CD4-positive, alpha-beta T cell treated with Interleukin-4 for 4 hours (primary cell): ENCODE data around the gene LMF1.
"Not testable (repeated sequence)": the region's sequence is repeated elsewhere in the genome, so short reads cannot be mapped to it uniquely, and the experiment has no call there.

Source experiments
- DNase-seq: peaks from one replicate; pipeline ENCODE4 v3.0.0-alpha.2; 2020

LMF1 gene

DNA sequence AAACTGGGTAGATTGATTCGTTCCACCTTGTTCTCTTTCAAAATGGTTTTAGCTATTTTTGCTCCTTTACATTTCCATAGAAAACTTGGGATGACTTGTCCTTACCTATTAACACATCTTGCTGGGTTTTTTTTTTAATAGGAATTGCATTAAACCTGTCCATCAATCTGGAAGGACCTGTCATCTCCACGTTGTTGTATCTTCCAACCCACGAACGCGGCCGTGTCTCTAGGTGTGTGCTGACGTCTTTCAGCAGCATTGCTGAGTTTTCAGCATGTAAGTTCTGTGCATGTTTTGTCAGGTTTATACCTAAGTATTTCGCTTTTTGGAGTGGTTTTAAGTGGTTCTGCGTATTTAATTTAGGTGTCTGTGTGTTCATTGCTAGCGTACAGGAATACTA lies 109.9 kb downstream of the LMF1 start:
- no peak for DNase-seq

DNA sequence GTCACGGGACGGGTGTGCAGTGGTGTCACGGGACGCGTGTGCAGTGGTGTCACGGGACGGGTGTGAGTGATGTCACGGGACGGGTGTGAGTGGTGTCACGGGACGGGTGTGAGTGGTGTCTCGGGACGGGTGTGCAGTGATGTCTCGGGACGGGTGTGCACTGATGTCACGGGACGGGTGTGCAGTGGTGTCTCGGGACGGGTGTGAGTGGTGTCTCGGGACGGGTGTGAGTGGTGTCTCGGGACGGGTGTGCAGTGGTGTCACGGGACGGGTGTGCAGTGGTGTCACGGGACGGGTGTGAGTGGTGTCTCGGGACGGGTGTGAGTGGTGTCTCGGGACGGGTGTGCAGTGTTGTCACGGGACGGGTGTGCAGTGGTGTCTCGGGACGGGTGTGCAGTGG lies 111.8 kb downstream of the LMF1 start:
- not testable (repeated sequence) for DNase-seq

DNA sequence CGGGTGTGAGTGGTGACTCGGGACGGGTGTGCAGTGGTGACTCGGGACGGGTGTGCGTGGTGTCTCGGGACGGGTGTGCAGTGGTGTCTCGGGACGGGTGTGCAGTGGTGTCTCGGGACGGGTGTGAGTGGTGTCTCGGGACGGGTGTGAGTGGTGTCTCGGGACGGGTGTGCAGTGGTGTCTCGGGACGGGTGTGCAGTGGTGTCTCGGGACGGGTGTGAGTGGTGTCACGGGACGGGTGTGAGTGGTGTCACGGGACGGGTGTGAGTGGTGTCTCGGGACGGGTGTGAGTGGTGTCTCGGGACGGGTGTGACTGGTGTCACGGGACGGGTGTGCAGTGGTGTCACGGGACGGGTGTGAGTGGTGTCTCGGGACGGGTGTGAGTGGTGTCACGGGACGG lies 112.3 kb downstream of the LMF1 start:
- DNase-seq: not testable (repeated sequence)

DNA sequence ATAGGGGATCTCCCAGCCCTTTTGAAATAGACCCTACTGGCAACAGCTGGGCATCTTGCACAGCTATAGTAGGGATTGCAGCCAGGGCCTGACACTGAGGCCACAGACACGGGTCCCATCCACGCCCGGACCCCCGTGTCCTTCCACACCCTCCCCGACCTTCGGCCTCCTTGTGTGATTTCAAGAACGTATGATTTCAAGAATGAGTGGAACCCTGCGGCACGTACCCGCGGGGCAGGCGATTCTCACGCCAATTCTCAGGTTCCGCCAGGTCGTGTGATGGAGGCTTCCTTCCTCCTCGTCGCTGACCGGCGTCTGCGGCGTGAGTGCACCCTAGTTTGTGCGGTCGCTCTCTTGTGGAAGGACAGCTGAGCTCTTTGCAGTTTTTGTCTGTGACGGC lies 114.0 kb downstream of the LMF1 start:
- no peak for DNase-seq

DNA sequence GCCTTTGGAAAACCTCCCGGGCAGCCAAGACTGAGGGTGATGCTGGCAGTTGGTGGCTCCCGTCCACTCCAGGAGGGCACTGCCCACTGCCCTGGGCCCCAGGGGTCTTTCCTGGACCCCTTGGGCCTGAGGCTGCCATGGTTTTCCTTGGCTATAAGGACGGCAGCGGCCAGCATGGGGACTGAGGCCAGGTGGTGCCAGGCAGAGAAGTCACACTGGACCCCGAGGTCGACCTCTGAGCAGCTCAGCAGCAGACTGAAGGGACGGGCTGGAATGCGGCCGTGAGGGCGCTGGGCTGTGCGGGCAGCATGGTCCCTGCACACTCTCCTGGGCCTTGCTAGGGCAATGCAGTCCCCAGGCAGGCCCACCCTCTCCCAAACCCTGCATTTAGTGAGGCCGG lies 114.7 kb downstream of the LMF1 start:
- DNase-seq: no peak

DNA sequence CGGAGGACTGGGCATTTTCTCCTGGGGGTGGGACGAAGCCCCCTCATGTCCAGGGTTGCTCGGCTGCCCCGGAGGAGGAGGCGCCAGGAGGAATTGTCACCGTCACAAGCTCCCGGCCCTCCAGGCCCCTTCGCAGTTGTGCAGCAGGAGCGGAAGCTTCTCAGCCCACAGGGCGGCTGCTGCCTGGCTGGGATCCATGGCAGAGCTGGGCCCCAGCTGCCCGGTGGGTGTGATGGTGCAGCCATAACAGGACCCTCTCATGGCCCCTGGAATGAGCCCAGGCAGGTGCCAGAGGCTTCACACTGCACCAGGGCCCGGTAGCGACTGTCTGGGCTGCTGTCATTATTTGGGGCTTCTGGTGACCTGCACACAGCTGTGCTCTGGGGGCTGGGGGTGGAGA lies 115.3 kb downstream of the LMF1 start:
- DNase-seq: no peak

DNA sequence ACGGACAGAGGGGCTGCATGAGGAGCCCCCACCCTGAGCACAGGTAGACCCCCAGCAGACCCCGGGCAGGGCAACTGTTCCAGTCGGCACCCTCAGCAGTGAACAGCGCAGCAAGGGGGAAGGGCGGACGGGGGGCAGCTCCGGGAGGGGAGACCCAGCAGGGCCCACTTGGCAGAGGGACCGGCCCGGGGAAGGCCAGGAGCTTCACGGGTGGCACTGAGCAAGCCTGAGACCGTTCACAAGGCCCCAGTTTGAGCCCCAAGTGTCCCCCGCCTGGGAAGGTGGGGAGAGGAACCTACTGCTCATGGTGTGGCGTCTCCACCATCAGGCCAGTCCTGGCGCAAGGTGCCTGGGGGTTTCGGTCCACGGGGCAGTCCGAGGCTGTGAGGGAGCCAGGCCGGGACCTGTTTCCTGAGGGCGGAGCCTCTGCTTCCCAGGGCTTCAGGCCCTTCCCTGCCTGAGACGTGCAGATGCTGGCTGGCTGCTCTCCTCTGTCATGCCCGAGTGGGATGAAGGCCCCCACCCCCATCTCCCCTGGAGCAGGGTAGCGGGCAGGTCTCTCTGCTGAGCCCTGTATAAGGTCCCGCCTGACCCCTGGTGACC lies 115.9 kb downstream of the LMF1 start:
- DNase-seq: no peak

DNA sequence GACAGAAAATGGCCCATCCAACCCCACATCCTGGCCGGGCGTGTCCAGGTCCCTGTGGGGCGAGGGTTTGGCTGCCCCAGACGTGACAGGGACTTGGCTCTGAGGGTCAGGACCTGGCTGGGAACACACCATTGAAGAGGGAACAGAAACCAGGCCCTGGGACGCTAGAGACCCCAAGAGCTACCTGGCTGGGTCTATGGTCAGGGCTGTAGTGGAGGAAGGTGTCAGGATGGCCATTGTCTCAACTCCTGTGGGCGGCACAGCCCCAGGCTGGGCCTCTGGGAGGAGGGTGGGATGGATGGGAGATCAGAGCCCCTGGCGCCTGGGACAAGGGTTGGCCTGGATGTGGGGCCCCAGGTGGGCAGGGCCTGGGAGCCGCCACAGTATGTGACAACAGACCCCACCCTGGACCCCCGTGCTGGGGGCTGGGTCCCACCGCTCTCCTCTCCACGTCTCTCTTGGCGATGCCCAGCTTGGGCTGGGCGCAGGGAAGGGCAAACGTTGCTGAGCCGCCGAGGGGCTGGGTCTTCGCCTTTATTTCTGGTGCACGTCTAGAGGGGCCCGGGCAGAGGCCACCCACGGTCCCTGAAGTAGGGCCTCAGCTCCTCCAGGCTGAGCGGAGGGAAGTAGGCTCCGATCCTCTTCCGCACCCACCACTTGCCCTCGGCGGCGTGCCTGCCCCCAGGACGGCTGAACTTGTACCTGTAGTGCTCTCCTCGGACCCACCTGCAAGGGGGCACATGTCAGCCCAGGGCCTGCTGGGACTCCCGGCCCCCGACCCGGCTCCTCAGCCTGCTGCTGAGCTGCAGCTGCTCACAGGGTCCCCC lies 116.6 kb downstream of the LMF1 start:
- DNase-seq: no peak

DNA sequence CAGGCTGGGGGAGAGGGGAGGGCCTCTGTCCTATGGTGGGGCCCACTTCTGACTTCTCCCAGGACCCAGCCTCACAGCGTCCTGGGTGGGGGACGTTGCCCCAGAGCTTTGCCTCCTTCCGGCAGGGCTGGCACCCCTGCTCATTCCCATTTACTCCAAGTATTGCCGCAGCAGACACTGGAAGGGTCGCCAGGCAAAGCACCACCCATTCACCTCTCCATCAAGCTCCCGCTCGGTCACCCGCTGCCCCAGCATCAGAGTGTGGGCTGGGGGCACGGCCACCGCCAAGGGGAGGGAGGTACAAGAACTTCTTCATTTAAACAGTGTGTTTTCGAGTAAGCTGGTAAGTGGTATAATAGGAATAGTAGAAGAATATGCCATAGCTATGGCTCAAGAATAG lies 117.5 kb downstream of the LMF1 start:
- no peak for DNase-seq

DNA sequence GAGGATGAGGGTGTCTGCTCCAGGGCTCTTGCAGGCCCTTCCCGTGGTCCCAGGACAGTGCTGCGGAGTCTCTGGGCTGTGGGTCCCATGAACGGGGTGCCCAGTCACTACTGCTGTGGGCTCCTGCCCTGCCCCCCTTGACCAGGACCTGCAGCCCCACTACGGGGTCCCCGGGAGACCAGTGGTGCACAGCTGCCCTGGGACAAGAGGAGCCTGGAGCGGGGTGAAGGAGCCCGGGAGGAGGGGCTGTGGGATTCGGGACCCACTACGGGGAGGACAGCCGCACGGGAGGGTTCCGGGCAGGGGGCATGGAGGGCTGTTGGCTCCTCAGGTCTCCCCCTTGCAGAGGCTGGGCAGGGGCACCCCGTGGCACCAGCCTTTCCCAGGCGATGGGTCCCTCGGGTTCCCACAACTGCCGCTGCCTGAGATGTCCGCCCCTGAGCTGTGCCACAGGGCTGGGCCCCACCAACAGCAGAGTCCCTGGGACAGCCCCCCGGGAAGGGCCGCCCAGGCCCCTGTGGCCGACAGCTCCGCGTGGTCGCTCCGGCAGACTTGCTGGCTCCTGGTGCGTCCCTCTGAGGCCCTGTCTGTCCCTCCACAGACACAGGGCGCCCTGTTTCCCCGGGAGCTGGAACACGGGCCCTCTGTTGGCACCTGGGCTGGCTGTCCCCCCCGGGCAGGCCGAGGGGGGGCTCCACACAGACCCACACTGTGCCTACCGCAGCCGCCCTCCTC lies 118.2 kb downstream of the LMF1 start:
- no peak for DNase-seq

DNA sequence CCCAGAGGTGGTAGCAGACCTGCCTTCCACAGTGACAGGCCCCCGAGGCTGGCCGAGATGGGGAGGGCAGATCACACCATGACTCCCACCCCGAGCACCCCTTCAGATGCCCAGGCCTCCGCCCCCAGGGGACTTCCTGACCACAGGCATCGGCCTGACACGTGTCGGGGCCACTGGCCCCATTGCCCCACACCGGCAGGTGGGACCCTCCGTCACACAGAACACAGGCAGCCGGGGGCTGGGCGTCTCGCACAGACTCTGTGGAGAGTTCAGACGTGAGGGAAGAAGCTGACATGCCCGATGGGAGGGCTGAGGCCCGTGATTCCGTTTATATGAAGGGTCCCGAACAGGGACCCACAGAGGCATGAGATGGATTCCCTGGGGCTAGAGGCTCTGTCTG lies 118.9 kb downstream of the LMF1 start:
- DNase-seq: no peak

DNA sequence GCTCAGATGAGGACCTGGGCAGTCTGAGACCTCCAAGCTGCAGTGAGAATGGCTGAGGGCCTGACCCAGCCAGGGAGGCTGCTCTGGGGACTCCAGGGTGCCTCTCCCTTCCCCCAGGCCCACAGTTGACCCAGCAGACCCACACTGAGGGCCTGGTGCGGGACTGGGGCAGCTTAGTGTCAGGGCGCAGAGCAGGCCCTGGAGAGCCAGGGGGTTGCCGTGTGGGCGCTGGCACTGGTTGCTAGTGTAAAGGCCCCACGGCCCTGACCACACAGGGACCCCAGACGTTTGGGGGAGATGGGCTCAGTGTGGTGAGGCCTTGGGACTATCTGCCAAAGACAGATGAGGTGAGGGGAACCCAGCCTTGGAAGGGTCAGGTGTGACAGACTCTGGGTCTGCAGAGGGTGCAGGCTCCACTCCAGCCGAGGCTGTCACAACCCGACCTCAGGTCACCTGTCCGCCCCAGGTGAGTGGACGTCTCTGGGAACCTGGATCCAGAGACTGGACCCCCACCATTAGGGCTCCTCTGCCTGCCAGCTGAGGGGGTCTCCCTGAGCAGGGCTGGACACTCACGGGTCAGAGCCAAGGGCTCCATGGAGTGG lies 119.5 kb downstream of the LMF1 start:
- DNase-seq: no peak

DNA sequence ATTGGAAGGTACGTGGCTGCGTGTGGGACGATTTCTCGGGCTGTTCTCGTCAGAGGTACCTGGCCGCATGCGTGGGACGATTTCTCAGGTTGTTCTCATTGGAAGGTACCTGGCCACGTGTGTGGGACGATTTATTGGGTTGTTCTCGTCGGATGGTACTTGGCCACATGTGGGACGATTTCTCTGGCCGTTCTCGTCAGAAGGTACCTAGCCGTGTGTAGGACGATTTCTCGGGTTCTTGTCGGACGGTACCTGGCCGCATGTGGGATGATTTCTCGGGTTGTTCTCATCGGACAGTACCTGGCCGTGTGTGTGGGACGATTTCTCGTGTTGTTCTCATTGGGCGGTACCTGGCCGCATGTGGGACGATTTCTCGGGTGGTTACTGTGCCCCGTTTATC lies 120.1 kb downstream of the LMF1 start:
- no peak for DNase-seq

DNA sequence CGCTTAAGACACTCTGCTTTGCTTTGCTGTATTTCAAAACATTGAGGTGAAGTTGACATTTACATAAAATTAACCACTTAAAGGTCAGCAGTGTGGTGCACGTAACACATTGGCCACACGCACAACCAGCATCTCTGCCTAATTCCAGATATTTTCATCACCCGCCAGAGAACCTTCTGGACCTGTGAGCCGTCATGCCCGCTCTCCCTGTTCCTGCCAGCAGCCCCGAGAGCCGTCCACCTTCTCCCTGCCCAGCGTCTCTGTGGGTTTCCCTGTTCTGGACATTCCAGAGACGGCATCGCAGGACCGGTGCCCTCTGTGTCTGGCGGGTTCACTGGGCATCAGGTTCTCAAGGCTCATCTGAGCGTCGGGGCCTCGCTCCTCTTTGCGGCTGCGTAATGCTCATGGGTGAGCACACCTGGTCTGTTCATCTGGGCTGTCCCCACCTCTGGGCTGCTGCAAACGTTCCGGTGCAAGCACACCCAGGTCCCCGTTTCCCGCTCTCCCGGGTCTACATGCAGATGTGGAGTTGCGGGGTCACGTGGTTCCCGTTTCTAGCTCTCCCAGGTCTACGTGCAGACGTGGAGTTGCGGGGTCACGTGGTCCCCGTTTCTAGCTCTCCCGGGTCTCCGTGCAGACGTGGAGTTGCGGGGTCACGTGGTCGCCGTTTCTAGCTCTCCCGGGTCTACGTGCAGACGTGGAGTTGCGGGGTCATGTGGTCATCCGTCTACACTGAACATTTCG lies 122.1 kb downstream of the LMF1 start:
- no peak for DNase-seq

DNA sequence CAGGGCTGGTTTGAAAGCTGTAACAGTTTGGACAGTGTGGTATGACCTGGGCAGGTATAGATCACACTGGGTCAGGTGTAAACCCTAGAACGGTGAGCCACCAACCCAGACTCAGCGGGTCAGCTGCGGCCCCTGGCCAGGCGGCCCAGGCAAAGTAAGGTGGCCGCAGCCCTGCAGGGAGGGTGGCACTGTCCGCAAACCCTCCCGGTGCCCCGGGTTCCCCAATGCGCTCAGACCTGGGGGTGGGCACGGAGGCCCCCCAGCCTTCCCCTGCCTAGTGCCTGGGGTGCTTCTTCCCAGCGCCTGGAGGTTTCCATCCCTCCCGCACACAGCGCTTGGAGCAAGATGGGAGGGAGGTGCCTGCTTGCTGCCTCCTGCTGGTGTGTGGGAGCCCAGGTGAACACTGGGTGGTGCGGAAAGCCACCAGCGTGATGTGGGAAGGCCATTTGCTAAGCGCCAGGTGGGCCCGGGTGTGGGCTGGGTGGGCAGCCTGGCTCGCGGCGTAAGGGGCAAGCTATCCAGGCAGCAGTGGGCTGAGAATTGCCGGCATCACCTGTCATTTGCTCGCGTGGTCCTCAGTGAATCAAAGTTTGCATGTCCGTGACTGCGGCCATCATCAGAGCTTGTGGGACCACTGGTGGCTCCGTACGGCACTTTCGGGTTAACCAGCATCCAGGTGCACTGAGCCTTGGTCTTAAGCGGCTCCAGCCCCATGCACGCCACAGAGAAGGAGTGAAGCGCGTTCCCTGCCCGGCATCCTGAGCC lies 122.9 kb downstream of the LMF1 start:
- DNase-seq: no peak

DNA sequence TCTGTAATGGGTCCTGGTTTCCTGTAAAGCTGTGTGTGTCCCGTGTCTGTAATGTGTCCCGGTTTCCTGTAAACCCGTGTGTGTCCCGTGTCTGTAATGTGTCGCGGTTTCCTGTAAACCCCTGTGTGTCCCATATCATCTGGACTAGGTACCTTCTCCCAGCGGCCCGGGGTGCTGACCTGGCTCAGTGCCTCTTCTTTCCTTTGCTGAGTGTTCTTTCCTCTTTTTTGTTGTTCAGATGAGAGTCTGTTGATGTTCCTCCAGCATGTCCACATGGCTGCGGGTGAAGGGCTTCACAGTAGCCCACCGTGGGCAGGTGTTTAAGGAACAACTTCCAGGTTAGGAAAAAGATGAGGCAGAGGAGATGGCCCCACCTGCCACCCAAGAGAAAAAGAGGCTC lies 123.6 kb downstream of the LMF1 start:
- no peak for DNase-seq

DNA sequence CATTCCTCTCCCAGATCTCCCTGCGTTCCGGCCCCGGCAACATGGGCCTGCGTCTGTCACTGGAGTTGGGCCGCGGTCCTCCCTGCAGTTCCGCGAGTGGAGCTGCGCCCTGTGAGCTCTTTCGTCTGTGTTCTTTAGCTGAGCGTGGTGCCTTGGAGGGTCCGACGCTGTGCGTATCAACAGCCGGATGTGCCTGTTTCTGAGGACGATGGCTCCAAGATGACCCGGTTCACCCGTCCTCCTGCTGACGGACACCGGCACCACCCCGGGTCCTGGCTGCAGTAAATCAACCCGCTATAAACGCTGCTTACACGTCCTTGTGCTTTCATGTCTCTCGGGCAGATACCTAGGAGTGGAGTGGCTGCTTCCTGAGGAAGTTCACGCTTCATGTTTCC lies 125.4 kb downstream of the LMF1 start:
- DNase-seq: no peak

DNA sequence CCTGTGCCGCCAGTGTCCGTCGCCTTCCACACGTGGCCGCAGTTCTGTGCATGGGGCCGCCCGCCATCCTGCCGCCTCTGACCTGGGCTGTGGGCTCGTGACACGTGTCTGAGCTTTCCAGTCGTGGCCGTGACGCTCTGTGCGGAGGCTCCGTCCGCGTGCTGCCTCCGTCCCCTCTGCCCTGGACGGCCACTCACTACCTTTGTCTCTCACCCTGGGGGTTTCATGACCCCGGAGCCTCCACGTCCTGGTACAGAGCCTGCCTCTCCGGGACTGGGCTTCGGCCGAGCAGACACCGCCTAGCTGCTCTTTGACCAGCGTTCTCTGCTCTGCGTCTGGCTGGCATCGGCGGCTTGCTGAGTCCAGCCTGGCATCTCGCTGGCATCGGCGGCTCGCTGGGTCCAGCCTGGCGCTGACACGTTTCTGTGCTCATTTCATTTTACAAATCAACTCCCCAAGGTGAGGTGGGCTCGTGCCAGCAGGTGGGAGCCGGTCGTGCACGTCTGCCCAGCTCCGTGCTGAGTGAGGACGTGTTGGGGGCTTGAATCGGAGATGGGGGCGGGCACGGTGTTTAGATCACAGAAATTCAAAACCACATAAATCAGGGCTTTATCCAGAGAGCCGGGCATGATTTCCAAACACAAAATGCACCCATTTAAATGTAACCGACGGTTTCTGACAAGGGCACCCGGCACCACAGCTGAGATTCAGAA lies 126.0 kb downstream of the LMF1 start:
- no peak for DNase-seq

DNA sequence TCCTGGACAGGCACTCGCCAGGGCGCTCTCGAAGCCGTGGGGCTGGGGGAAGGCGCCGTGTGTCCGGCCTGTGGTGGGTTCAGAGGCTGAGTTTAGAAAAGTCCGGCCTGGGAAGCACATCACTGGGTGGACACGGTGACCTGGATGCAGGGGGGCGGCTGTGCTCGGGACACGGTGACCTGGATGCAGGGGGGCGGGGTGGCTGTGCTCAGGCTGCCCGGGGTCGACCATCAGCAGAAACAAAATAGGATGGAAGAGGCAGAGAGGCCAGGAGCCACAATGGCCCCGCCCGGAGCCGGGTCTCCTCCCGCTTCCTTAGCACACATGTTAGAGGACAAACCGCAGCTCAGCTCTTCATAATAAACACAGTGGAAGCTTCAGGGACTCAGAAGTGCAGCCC lies 127.0 kb downstream of the LMF1 start:
- no peak for DNase-seq

DNA sequence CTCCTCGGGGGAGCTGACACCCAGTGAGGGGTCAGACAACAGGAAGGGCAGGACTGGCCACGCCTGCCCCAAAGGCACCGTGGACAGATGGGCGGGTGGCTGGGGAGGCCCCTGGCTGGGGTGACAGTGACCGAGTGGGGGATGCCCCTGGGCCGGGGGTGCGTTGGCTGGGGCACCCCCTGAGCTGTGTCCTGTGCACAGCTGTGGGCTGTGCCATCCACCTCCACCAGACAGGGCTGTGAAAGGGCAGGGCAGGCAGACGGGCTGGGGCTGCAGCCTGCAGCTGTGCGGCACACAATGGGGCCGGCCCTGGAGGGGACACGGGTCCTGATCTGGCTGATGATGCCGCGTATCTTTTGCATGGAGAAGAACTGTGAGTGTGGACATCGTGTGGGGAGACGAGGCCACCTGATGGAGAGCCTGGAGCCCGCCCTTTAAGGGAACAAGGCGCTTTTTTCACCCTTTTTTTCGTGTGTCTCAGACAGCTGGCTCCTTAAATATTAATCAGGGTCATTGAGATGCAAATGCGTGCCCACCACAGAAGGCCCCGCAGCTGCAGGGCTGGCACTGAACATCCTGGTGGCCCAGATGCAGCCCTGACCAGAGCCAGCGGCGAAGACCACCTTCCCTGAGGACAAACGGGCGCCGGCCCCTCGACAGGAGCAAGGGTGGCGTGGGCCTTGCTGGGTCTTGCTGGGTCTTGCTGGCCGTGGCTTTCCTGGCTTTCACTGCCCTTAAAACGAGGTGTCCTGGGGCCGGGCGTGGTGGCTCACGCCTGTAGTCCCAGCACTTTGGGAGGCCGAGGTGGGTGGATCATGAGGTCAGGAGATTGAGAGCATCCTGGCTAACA lies 127.8 kb downstream of the LMF1 start:
- no peak for DNase-seq

DNA sequence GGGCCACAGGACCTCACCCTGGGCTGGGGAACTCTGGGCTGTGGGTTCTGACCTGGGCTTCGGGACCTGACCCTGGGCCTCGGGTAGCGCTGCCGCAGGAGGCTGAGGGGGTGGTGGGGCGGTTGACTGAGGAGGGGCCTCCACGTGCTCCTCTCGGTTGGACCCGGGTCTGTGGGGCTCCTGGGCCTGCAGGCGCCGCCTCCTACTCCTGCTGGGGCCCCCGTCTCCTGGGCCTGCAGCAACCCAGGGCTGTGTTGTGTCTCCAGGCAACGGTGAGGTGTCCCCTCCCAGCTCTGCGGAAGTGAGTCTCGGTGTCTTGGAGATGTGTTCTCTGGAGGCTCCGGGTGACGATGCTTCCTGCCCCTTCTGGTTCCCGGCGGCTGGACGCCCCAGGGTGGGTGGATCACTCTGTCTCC lies 128.7 kb downstream of the LMF1 start:
- no peak for DNase-seq
